H9 (cell line): ENCODE results near the gene GET4. TPM values are rescaled to one million over a fixed set of nuclear protein-coding genes. Genes with fewer than 3 reads are reported as not detected.
"Not testable (repeated sequence)": the region's sequence is repeated elsewhere in the genome, so short reads cannot be mapped to it uniquely, and the experiment has no call there.

ENCODE experiments used
- DNase-seq: peaks from one replicate; pipeline ENCODE4 v3.0.0-alpha.2; 2017
- H2AFZ ChIP-seq: one replicate; pipeline ENCODE4 v1.6.1; 2013; ENCODE audit warnings: mild to moderate bottlenecking, low read length, control low read depth, moderate library complexity
- H2AK5ac ChIP-seq: 2 replicates; pipeline ENCODE4 v1.6.1; 2013; ENCODE audit warnings: low read length, control low read depth, mixed read lengths; ENCODE audit not compliant: insufficient read length
- H2BK120ac ChIP-seq: one replicate; pipeline ENCODE4 v1.6.1; 2013; ENCODE audit warnings: low read depth, mild to moderate bottlenecking, low read length, control low read depth, inconsistent platforms; ENCODE audit not compliant: poor library complexity, severe bottlenecking
- H2BK12ac ChIP-seq: 2 replicates; pipeline ENCODE4 v1.6.1; 2013; ENCODE audit warnings: low read length, control low read depth, mixed read lengths, low read depth; ENCODE audit not compliant: insufficient read length
- H2BK15ac ChIP-seq: 2 replicates; pipeline ENCODE4 v1.6.1; 2013; ENCODE audit warnings: low read depth, low read length, control low read depth
- H2BK20ac ChIP-seq: one replicate; pipeline ENCODE4 v1.6.1; 2013; ENCODE audit warnings: low read depth, mild to moderate bottlenecking, low read length, control low read depth, inconsistent platforms; ENCODE audit not compliant: poor library complexity, severe bottlenecking
- H2BK5ac ChIP-seq: 2 replicates; pipeline ENCODE4 v1.6.1; 2013; ENCODE audit warnings: low read length, control low read depth, mixed read lengths; ENCODE audit not compliant: insufficient read length
- H3K14ac ChIP-seq: 2 replicates; pipeline ENCODE4 v1.6.1; 2013; ENCODE audit warnings: low read length, control low read depth; ENCODE audit not compliant: insufficient read depth
- H3K18ac ChIP-seq: 2 replicates; pipeline ENCODE4 v1.6.1; 2013; ENCODE audit warnings: low read depth, mild to moderate bottlenecking, mixed read lengths, low read length, control low read depth; ENCODE audit not compliant: insufficient read length
- H3K23ac ChIP-seq: 2 replicates; pipeline ENCODE4 v1.6.1; 2013; ENCODE audit warnings: low read length, control low read depth, mixed read lengths, low read depth; ENCODE audit not compliant: insufficient read length
- H3K23me2 ChIP-seq: 2 replicates; pipeline ENCODE4 v1.6.1; 2013; ENCODE audit warnings: low read depth, mild to moderate bottlenecking, mixed read lengths, low read length, control low read depth; ENCODE audit not compliant: insufficient read length, poor library complexity, severe bottlenecking
- H3K27ac ChIP-seq: 2 replicates; pipeline ENCODE4 v1.5.1; 2013; ENCODE audit warnings: low read length, control low read depth, mixed read lengths, low read depth; ENCODE audit not compliant: insufficient read length
- H3K27me3 ChIP-seq: 2 replicates; pipeline ENCODE4 v1.6.1; 2013; ENCODE audit warnings: low read length, control low read depth, inconsistent platforms; ENCODE audit not compliant: insufficient read depth
- H3K4ac ChIP-seq: 2 replicates; pipeline ENCODE4 v1.6.1; 2013; ENCODE audit warnings: low read depth, mild to moderate bottlenecking, control low read depth, inconsistent platforms, low read length, moderate library complexity
- H3K4me1 ChIP-seq: 2 replicates; pipeline ENCODE4 v1.6.1; 2013; ENCODE audit warnings: low read length, control low read depth, inconsistent platforms; ENCODE audit not compliant: insufficient read depth
- H3K4me2 ChIP-seq: 2 replicates; pipeline ENCODE4 v1.6.1; 2013; ENCODE audit warnings: low read length, control low read depth, mixed read lengths; ENCODE audit not compliant: insufficient read length, insufficient read depth
- H3K56ac ChIP-seq: 2 replicates; pipeline ENCODE4 v1.6.1; 2013; ENCODE audit warnings: low read depth, mild to moderate bottlenecking, mixed read lengths, low read length, control low read depth; ENCODE audit not compliant: insufficient read length
- H3K79me1 ChIP-seq: 2 replicates; pipeline ENCODE4 v1.6.1; 2013; ENCODE audit warnings: low read depth, mild to moderate bottlenecking, moderate library complexity, low read length, control low read depth, inconsistent platforms; ENCODE audit not compliant: insufficient read depth, poor library complexity, severe bottlenecking
- H3K79me2 ChIP-seq: 2 replicates; pipeline ENCODE4 v1.6.1; 2013; ENCODE audit warnings: low read length, control low read depth, inconsistent platforms; ENCODE audit not compliant: insufficient read depth
- H3K9ac ChIP-seq: 2 replicates; pipeline ENCODE4 v1.6.1; 2013; ENCODE audit warnings: low read length, control low read depth, mixed read lengths; ENCODE audit not compliant: insufficient read length; ENCODE audit errors: extremely low read depth
- H3K9me3 ChIP-seq: one replicate; pipeline ENCODE4 v1.6.1; 2013; ENCODE audit warnings: low read depth, low read length, inconsistent platforms; ENCODE audit not compliant: control insufficient read depth
- H3T11ph ChIP-seq: one replicate; pipeline ENCODE4 v1.6.1; 2013; ENCODE audit warnings: mild to moderate bottlenecking, low read length, control low read depth, inconsistent platforms
- H4K20me1 ChIP-seq: one replicate; pipeline ENCODE4 v1.6.1; 2013; ENCODE audit not compliant: control insufficient read depth, insufficient read length, insufficient read depth
- H4K5ac ChIP-seq: 2 replicates; pipeline ENCODE4 v1.6.1; 2013; ENCODE audit warnings: low read depth, mild to moderate bottlenecking, mixed read lengths, low read length, control low read depth; ENCODE audit not compliant: insufficient read length
- H4K8ac ChIP-seq: replicated peaks from 2 replicates; pipeline ENCODE4 v1.6.1; 2013; ENCODE audit warnings: low read length, control low read depth, mixed read lengths, low read depth; ENCODE audit not compliant: insufficient read length
- H4K91ac ChIP-seq: 2 replicates; pipeline ENCODE4 v1.6.1; 2013; ENCODE audit warnings: low read depth, mild to moderate bottlenecking, moderate library complexity, mixed read lengths, low read length, control low read depth; ENCODE audit not compliant: insufficient read length
- H3K27ac Mint-ChIP-seq, 3 experiments: 2 replicates in 2 of 3; 3 replicates in 1 of 3; pipeline ENCODE4 v1.8.0; 2020 to 2021; ENCODE audit warnings: mixed read lengths in 3 of 3, mild to moderate bottlenecking in 1 of 3, moderate library complexity in 1 of 3
- H3K27me3 Mint-ChIP-seq: 2 replicates; pipeline ENCODE4 v1.8.0; 2021; ENCODE audit warnings: low read depth, mild to moderate bottlenecking, moderate library complexity, mixed read lengths
- H3K36me3 Mint-ChIP-seq, 3 experiments: 2 replicates in 2 of 3; 3 replicates in 1 of 3; pipeline ENCODE4 v1.8.0; 2020 to 2021; ENCODE audit warnings: low read depth in 3 of 3, mixed read lengths in 3 of 3; ENCODE audit not compliant: insufficient read depth in 1 of 3
- H3K4me1 Mint-ChIP-seq, 2 experiments: 2 replicates each; pipeline ENCODE4 v1.8.0; 2020; ENCODE audit warnings: mixed read lengths in 2 of 2
- H3K4me3 Mint-ChIP-seq, 2 experiments: 2 replicates in 1 of 2; 3 replicates in 1 of 2; pipeline ENCODE4 v1.8.0; 2020 to 2021; ENCODE audit warnings: mild to moderate bottlenecking in 2 of 2, mixed read lengths in 2 of 2, moderate library complexity in 1 of 2
- H3K9me3 Mint-ChIP-seq, 2 experiments: 2 replicates in 1 of 2; 3 replicates in 1 of 2; pipeline ENCODE4 v1.8.0; 2020; ENCODE audit warnings: mild to moderate bottlenecking in 2 of 2, mixed read lengths in 2 of 2, moderate library complexity in 1 of 2
- WGBS: extraction: QIAGEN DNeasy Blood & Tissue Kit; methylation state at CpG from one replicate; pipeline ENCODE4 v1.1.7; 2013; ENCODE audit warnings: missing lambda C conversion rate, low lambda C conversion rate, mixed read lengths; ENCODE audit not compliant: insufficient read length; ENCODE audit errors: extremely low coverage; 5-methylcytosine and 5-hydroxymethylcytosine counted together
- total RNA-seq: library from RNA; stranded (reverse); gene quantifications from 2 replicates; pipeline ENCODE4 v1.2.1, GENCODE V29; 2021
- TF ChIP-seq, protein P1 (sequence below): fragments of 200-600 bp; sonication (generic); conservative IDR thresholded peaks from 3 replicates; pipeline ENCODE4 v1.8.0; 2021; ENCODE audit warnings: antibody characterized with exemption, mild to moderate bottlenecking

The GET4 gene
- total RNA-seq, 1 experiment from 2014 or later, result 70.2 TPM

DNA sequence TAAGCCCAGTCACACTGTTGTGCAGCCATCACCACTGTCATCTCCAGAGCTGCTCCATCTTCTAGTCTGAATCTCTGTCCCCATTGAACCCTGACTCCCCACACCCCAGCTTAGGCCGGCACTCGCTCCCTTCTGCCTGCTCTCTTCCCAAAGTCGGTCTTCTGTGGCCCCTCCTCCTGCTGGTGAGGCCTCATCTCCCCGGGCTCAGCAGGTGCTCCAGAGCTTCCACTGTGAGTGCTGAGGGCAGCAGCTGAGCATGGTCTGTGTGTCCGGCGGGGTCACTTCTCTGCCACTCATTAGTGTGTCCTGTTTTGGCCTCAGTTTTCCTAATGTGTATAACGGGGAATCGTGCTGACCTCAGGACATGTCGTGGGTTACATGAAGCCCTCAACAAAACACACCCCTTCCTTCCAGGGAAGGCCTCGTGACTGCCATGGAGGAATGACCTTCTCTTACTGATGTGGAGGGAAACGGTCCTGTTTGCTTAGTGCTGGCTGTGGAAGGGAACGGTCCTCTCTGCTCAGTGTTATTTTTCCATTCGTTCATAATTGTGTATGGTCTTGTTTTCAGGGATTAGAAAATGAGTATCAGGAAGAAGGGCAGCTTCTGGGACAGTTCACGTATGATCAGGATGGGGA lies 4.3 kb upstream of the GET4 start:
- Histone ChIP-seq H3K27ac (no peak overlapping the region), H3K23me2 (peaks cover 2% of the 10 kb centered on the region), H2BK15ac (no peak overlapping the region), H4K5ac (no peak overlapping the region), H2BK12ac (no peak overlapping the region), H2BK20ac (no peak overlapping the region), H3K4me2 (no peak overlapping the region), H4K20me1 (no peaks in the 10 kb centered on the region), H3K9ac (no peak overlapping the region), H3K79me2 (no peaks in the 10 kb centered on the region), H2AK5ac (no peak overlapping the region), H3K4me1 (0 out of 2 replicates have a peak, but pooled peaks cover 2% of the 10 kb centered on the region), H4K8ac (no peak overlapping the region), H3K23ac (no peak overlapping the region), H2BK5ac (no peak overlapping the region), H3K18ac (no peak overlapping the region), H3K14ac (no peak overlapping the region), H3K56ac (no peak overlapping the region), H3K9me3 (no peaks in the 10 kb centered on the region), H3K27me3 (no peaks in the 10 kb centered on the region), H2BK120ac (no peak overlapping the region), H2AFZ (no peak overlapping the region), H4K91ac (no peak overlapping the region), H3K79me1 (no peaks in the 10 kb centered on the region), H3T11ph (no peak overlapping the region), H3K4ac (no peak overlapping the region)
- WGBS, result no CpG with 5 or more reads among the region's 14 CpGs
- DNase-seq, result no peak
- TF ChIP-seq, protein P1, sequence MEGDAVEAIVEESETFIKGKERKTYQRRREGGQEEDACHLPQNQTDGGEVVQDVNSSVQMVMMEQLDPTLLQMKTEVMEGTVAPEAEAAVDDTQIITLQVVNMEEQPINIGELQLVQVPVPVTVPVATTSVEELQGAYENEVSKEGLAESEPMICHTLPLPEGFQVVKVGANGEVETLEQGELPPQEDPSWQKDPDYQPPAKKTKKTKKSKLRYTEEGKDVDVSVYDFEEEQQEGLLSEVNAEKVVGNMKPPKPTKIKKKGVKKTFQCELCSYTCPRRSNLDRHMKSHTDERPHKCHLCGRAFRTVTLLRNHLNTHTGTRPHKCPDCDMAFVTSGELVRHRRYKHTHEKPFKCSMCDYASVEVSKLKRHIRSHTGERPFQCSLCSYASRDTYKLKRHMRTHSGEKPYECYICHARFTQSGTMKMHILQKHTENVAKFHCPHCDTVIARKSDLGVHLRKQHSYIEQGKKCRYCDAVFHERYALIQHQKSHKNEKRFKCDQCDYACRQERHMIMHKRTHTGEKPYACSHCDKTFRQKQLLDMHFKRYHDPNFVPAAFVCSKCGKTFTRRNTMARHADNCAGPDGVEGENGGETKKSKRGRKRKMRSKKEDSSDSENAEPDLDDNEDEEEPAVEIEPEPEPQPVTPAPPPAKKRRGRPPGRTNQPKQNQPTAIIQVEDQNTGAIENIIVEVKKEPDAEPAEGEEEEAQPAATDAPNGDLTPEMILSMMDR, result no peak
- H3K4me1 Mint-ChIP-seq, result peaks cover 5% of the 10 kb centered on the region in 2 experiments; a peak in 3 of 4 replicates
- H3K27me3 Mint-ChIP-seq, result no peaks in the 10 kb centered on the region
- H3K9me3 Mint-ChIP-seq, result peaks cover 5 to 6% of the 10 kb centered on the region in 2 experiments
- peak overlapping the region in 1 of 3 experiments; percentile 43; a peak in 2 of 7 replicates for H3K27ac Mint-ChIP-seq
- no peak overlapping the region for H3K4me3 Mint-ChIP-seq
- peaks cover 52 to 72% (median 70%) of the 10 kb centered on the region in 3 experiments for H3K36me3 Mint-ChIP-seq

GRCh38 chr7:872685-873084 lies 3.7 kb upstream of the GET4 start:
- H3K9ac ChIP-seq, H3K56ac ChIP-seq, H2BK20ac ChIP-seq, H2BK5ac ChIP-seq, H3K14ac ChIP-seq, H3K4me1 ChIP-seq, H4K20me1 ChIP-seq, DNase-seq, H4K5ac ChIP-seq, H3K9me3 Mint-ChIP-seq, H3K79me2 ChIP-seq, H3K4me2 ChIP-seq, H2AFZ ChIP-seq, H3K27ac Mint-ChIP-seq, H3K79me1 ChIP-seq, H3K9me3 ChIP-seq, H3K23me2 ChIP-seq, H3K27me3 Mint-ChIP-seq, H2BK120ac ChIP-seq, H3K18ac ChIP-seq, H3K27me3 ChIP-seq, H3K4me3 Mint-ChIP-seq, H2BK12ac ChIP-seq, H4K8ac ChIP-seq, H4K91ac ChIP-seq, H2AK5ac ChIP-seq, H3K27ac ChIP-seq, H3K23ac ChIP-seq, H3T11ph ChIP-seq, H3K4ac ChIP-seq, H3K4me1 Mint-ChIP-seq, H2BK15ac ChIP-seq: not testable (repeated sequence)
- H3K36me3 Mint-ChIP-seq, result peaks cover 46 to 65% (median 63%) of the 10 kb centered on the region in 3 experiments
- WGBS, result no CpG with 5 or more reads among the region's 19 CpGs
